Omental fat pad (tissue), 4 donors: ENCODE measurements around the gene DUSP5. TPM values are rescaled to one million over a fixed set of nuclear protein-coding genes. Genes with fewer than 3 reads are reported as not detected.
"Not testable (repeated sequence)": the region's sequence is repeated elsewhere in the genome, so short reads cannot be mapped to it uniquely, and the experiment has no call there.

ENCODE experiments used
- ATAC-seq: fragments of 150-250 bp; one replicate; pipeline ENCODE4 v1.9.1; 2016; ENCODE audit warnings: mild to moderate bottlenecking, moderate library complexity; ENCODE audit not compliant: low FRiP score
- DNase-seq: peaks from one replicate; pipeline ENCODE4 v3.0.0-alpha.2; 2019; ENCODE audit warnings: low spot score
- CTCF ChIP-seq, 3 donors: fragments of 450-650 bp; IDR thresholded peaks; one replicate each; pipeline ENCODE4 v1.5.1; 2016 to 2017; ENCODE audit warnings: antibody characterized with exemption in 3 of 3, mild to moderate bottlenecking in 3 of 3, moderate library complexity in 2 of 3
- total RNA-seq, 4 donors: library from RNA; depleted of rRNA; stranded (reverse); fragments of >200 nt; gene quantifications; one replicate each; pipeline ENCODE4 v1.1.0, GENCODE V29; 2016

DUSP5 gene
- total RNA-seq, 4 donors from 2014 or later = 9.2 to 71.4 (median 41.4) TPM

- no peak for TF ChIP-seq CTCF (IDR thresholded peaks at IDR 0.05)
- DNase-seq (no peak), ATAC-seq (no peak)
Observed at GRCh38 chr10:110528224-110528996, 30.7 kb downstream of the DUSP5 start.

GRCh38 chr10:110528997-110529524, 31.4 kb downstream of the DUSP5 start:
- not testable (repeated sequence) for DNase-seq, ATAC-seq

GRCh38 chr10:110529596-110530011, 31.9 kb downstream of the DUSP5 start:
- DNase-seq (no peak), ATAC-seq (no peak)
- no peak for TF ChIP-seq CTCF (IDR thresholded peaks at IDR 0.05)

- DNase-seq (no peak), ATAC-seq (peak; percentile 85)
- no peak for TF ChIP-seq CTCF (IDR thresholded peaks at IDR 0.05)
Observed at GRCh38 chr10:110530131-110530831, 32.6 kb downstream of the DUSP5 start.

GRCh38 chr10:110531687-110532086, 34.0 kb downstream of the DUSP5 start:
- ATAC-seq = no peak
- no peak for DNase-seq
- no peak for TF ChIP-seq CTCF (IDR thresholded peaks at IDR 0.05)

- not testable (repeated sequence) for ATAC-seq, DNase-seq
Observed at GRCh38 chr10:110532628-110533027, 34.9 kb downstream of the DUSP5 start.

GRCh38 chr10:110533149-110533548, 35.4 kb downstream of the DUSP5 start:
- ATAC-seq = no peak
- no peak for DNase-seq
- no peak for TF ChIP-seq CTCF (IDR thresholded peaks at IDR 0.05)

GRCh38 chr10:110534571-110534970, 36.9 kb downstream of the DUSP5 start:
- DNase-seq (no peak), ATAC-seq (no peak)
- no peak for TF ChIP-seq CTCF (IDR thresholded peaks at IDR 0.05)
